Left hindlimb (tissue), 1 donor: ENCODE data around the gene HDDC2.
"Not testable (repeated sequence)": the region's sequence is repeated elsewhere in the genome, so short reads cannot be mapped to it uniquely, and the experiment has no call there.

Source experiments
- DNase-seq: peaks from one replicate; pipeline ENCODE4 v3.0.0-alpha.2; 2018

The HDDC2 gene

DNA sequence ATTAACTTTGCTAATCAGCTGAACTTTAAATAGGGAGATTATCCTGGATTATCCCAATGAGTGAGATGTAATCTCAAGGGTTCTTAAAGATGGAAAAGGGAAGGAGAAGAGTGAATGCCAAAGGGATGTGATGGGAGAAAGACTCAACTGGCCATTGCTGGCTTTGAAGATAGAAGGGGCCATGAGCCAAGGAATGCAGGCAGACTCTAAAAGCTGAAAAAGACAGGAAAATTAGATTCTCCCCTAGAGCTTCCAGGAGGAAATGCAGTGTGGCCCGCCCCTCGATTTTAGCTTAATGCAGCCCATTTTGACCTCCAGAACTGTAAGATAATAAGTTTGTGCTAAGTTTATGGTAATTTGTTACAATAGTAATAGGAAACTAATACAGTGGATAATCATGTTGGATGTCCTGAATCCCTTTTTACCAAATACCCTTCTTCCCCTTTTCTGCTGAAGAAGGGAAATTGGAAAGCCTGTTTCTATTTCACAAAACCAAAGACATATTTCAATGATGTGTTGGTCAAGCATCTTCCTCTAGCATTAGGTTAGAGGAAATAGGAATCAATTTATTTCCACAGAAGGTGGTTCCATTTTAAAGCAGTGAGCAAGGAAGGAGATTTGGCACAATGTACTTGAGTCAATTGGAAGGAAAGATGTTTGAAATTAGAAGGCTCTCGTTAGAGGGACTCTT lies 3.3 kb upstream of the HDDC2 start:
- no peak for DNase-seq

DNA sequence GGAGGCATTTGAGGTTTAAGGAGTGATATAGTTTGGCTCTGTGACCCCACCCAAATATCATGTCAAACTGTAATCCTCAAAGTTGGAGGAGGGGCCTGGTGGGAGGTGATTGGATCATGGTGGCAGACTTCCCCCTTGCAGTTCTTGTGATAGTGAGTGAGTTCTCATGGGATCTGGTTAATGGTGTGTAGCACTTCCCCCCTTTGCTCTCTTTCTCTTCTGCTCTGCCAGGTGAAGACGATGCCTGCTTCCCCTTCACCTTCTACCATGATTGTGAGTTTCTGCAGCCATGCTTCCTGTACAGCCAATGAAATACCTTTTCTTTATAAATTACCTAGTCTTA lies 1.7 kb upstream of the HDDC2 start:
- DNase-seq, result no peak

DNA sequence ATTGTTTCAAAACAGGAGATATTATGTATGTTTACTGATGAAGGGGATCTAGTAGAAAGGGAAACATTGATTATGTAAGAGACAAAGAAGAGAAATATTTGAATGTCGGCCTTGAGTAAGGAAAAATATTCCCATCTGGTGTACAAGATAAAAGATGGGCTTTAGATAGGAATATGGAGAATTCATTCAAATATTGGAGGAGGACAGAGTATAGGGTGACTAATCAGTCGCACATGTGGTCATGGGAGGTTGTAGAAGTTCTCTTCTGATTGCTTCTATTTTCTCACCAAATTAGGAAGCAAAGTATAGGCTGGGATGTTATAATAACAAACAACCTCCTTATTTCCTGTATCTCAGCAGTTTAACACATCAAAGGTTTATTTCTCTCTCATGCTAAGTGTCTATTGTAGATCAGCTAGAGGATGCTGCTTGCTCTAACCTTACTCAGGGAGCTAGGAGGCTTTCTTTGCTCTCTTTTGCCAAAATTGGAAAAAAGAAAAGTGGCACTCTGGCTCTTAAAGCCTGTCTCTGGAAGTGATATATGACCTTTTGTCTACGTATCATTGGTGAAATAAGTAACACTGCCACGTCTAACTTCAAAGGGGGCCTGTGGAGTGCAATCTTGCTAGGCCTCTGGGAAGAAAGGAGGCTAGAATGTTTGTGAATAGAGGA lies 1.2 kb upstream of the HDDC2 start:
- DNase-seq, result no peak

DNA sequence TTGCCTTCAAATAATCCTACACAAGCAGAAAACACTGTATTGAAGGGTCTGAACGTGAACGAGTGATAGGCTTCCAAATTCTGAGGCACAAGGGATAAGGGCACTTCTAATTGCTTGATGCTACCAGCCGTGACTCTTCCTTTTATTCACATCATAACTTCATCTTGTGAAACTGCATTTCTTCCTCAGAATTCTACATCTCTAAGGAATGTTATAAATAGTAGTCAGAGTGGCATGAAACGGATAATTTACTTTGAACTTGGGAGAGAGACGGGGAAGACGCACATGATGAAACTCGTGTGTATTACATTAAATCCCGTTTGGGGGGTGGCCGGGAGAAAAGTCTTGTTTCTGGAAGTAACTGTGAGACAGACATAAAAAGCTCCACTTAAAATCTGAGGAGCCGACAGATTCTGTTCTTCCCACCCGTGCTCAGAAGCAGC lies 754 bp downstream of the HDDC2 start:
- no peak for DNase-seq

DNA sequence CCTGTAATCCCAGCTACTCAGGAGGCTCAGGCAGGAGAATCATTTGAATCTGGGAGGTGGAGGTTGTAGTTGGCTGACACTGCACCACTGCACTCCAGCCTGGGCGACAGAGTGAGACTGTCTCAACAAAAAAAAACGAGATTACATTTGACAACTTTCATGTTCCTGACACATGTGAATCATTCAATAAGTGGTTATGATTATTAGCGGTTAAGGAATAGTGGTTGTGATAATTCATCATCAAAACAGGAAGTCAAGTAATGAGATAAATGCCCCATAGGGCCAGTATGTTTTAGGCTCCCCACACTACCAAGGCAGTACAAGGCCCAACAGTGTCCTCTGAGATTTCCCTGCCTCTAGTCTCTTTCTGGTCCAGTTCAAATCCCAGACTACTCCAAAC lies 2.5 kb downstream of the HDDC2 start:
- no peak for DNase-seq

DNA sequence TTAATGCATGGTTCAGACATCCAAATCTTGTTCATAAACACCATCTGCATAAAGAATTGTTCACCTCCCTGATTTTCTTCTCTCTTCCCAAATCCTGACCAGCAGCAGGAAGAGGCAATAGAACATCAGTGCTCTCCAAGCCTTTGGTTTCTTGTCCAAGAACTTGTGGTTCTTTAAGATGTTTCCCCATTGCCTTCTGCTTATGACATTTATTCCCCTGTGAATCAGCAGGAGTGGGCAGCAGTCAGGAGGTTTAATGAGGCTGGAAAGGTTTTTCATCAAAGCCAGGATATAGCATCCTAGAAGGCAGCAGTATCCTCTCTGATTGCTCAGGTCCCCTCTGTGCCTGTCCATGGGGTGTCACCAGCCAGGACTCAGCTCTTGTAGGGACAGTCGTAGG lies 5.3 kb downstream of the HDDC2 start:
- DNase-seq, result no peak

DNA sequence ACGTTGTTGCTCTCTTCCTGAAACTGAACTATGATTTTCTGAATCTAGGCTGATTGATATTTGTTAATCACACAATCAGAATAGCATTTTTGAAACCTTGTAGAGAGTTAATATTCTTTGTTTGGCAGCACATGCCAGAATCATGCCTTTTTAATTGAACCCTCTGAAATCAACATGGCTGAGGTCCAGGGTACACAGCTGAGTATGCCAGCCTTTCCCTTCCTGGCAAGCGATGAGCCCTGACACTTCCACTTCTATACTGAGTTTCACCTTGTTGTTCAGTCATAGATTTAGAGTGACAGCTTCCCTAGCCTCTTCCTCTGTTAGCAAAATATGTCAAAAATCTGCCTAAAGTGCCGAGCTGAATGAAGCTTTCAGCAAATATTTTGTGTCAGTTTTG lies 6.8 kb downstream of the HDDC2 start:
- DNase-seq, result no peak

DNA sequence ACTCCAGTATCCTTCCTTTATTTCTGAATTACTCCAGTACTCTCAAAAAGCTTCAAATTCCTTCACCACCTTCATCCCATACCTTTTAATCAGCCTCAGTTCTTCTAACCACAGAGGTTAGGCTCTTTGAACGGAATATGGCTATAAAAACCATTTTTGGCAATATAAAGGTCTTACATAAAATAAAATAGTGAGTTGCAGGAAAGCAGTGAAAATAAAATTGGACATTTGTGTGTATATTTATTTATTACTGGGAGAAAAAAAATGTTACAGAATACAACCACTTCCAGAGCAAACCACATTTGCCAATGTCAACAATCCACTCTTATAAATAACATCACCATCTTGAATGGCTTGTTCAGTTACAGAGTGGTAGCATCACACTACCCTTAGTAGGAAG lies 7.7 kb downstream of the HDDC2 start:
- no peak for DNase-seq

DNA sequence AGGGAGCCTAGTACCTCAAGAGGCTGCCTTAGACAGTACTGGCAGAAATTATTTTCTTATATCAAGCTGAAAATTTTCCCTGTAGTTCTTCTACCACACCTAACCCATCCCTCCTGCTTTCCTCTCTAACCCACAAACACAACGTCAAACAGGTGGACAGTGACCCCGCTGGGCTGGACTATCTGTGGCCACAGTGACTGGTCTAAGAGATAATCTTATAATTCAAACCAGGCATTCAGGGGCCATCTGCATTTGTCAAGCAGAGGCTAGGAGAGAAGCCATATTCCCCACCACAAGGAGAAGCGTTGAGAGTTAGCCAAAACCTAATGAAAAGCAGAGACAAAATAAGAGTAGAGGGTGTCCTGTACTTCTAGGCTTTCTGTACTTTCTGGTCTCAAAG lies 8.2 kb downstream of the HDDC2 start:
- no peak for DNase-seq

DNA sequence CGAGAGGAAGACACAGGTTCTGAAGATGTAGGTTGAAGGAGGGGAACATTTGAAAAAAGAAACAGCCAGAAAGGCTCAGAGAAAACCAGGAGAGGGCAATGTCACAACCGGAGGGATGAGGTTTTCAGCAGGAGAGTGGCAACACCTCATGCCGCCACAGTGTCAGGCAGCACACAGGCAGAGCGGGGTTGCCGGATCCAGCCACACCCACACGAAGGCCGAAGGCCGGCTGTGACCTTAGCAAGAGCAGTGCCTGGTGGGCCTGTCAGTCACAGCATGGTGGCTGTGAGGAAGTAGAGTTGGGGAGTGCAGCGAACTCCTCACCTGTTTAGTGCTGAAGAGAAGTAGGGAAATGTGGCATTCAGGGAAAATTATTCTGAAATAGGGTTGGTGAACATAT lies 14.0 kb downstream of the HDDC2 start:
- no peak for DNase-seq

DNA sequence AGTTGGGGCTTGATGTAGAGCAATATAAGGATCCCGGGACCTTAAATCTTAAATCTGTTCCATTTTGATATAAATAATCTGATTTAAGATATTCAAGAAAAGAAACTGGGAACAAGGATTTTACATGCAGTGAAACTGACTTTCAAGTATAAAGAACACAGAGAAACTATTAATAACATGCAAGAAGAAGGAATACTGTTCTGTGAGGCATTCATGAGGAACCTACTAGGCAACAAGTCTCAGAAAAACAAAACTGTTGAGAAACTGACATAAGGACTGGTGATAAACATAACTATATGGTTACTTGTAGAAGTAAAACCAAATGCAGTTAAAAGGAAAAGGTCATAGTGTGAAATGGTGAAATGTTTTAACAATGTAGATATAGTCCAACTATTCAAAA lies 15.8 kb downstream of the HDDC2 start:
- no peak for DNase-seq

DNA sequence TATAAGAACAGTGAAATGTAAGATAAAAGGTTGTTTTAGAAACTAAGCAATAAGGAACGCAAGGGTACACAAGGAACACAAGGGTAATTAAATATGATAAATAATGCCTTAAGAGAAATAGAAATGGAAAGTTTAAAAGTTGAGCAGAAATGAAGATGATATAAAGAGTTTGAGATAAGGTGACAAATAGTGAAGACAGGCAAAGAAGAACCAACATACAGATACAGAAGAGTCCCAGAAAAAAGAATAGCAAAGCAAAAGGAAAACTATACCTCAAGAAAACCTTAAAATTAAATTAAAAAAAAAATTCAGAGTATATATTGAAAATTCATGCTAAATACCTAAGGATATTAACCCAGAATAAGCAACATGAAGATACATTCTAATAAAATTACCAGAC lies 16.4 kb downstream of the HDDC2 start:
- DNase-seq, result no peak

DNA sequence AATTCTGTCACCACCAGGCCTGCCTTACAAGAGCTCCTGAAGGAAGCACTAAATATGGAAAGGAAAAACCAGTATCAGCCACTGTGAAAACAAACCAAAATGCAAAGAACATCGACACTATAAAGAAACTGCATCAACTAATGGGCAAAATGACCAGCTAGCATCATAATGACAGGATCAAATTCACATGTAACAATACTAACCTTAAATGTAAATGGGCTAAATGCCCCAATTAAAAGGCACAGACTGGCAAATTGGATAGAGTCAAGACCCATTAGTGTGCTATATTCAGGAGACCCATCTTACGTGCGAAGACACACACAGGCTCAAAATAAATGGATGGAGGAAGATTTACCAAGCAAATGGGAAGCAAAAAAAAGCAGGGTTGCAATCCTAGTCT lies 19.3 kb downstream of the HDDC2 start:
- not testable (repeated sequence) for DNase-seq

DNA sequence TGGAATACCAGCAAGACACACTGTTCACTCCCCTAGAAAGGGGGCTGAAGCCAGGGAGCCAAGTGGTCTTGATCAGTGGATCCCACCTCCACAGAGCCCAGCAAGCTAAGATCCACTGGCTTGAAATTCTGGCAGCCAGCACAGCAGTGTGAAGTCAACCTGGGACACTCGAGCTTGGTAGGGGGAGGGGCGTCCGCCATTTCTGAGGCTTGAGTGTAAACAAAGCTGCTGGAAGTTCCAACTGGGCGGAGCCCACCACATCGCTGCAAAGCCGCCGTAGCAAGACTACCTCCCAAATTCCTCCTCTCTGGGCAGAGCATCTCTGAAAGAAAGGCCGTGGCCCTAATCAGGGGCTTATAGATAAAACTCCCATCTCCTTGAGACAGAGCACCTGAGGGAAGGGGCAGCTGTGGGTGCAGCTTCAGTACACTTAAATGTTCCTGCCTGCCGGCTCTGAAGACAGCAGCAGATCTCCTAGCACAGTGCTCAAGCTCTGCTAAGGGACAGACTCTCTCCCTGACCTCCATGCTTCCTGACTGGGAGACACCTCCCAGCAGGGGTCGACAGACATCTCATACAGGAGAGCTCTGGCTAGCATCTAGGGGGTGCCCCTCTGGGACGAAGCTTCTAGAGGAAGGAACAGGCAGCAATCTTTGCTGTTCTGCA lies 21.3 kb downstream of the HDDC2 start:
- DNase-seq, result not testable (repeated sequence)

DNA sequence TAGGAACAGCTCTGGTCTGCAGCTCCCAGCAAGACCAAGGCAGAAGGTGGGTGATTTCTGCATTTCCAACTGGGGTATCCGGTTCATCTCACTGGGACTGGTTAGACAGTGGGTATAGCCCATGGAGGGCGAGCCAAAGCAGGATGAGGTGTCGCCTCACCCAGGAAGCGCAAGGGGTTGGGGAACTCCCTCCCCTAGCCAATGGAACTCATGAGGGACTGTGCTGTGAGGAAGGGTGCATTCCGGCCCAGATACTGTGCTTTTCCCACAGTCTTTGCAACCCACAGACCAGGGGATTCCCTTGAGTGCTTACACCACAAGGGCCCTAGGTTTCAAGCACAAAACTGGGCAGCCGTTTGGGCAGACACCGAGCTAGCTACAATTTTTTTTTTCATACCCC lies 21.8 kb downstream of the HDDC2 start:
- no peak for DNase-seq

DNA sequence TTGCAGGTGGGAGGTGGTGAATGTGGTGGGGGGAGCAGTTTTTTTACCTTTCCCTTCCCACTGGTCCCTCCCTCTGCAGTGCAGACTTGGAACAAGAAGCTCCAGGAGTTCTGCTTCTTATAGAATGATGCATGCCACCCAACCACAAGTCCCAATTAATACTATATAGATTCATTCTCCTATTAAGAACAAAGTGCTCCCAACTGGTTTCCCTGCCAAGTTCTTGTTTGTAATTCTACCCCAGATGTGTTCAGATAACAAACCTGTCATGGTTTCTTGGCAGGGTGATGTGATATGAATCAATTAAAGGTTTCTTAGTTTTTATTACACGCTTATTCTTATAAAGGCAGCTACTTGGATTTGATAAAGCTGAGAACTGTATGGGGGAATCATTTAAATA lies 23.9 kb downstream of the HDDC2 start:
- DNase-seq, result no peak

DNA sequence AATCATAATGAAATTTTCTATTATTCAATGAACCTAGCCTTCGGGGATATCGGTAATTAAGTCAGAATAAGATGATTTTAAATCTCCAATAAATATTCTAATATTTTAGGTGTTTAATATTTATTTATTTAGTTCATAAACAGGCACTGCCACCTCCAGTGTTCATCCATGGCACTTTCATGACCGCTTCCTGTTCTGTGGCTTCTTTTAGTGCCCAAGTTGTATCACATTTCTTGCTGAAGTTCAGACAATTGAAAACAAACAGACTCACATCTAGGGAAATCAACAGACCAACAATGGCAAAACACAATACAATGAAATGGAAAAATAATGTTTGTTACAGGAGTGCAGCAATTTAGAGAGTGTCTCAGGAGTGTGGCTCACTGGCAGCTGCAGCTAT lies 26.0 kb downstream of the HDDC2 start:
- no peak for DNase-seq

DNA sequence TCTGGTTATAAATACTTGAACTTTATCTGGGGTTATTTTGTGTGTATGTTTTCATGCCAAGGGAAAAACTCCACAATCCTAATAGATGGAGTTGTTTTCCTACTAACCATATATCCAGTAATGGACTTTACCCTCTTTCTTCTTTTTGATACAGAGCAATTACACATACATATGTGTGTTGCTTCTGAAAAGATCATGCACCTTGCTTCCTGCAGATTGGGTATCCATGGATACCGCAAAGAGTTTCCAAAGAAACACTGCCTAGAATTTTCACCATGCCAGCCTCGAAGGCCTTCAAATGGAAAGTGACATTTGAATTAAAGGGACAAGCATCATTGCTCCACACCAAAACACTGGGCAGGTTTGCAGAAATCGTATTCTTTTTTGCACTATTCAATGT lies 26.8 kb downstream of the HDDC2 start:
- DNase-seq, result no peak

DNA sequence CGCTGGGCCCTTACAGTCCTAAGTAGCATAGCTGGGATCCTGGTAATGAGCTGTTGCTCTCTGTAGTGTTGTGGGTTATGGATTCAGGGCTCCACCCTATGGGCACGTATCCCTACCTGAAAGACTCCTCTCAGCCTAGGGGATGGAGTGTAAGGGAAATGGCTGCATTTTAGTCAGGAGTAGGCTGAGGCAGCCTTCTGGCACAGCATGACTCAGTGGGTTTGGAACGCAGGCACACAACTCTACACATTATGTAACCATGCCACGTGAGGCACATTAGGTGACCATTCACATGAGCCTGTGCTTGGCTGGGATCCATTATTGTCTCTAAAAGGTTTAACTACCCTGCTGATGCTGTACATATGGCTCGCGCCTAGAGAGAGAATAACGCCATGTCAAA lies 27.8 kb downstream of the HDDC2 start:
- DNase-seq, result no peak

DNA sequence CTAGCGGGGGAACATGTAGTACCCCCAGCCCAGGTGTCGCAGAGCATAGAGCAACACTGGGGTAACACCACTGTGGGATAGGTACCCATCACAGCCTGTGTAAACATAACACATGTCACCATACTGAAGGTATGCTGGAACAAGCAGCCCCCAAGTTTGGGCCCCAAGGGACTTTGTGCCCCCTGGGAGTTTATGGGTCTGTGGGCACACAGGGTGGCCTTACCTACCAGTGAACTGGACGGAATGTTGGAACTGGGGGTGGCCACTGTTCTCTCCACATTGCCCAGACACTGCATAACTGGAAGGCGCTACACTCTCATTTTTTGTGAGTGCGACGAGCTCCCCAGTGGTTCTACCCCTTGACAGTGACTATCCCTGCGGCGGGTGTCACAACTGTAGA lies 28.5 kb downstream of the HDDC2 start:
- DNase-seq, result no peak

DNA sequence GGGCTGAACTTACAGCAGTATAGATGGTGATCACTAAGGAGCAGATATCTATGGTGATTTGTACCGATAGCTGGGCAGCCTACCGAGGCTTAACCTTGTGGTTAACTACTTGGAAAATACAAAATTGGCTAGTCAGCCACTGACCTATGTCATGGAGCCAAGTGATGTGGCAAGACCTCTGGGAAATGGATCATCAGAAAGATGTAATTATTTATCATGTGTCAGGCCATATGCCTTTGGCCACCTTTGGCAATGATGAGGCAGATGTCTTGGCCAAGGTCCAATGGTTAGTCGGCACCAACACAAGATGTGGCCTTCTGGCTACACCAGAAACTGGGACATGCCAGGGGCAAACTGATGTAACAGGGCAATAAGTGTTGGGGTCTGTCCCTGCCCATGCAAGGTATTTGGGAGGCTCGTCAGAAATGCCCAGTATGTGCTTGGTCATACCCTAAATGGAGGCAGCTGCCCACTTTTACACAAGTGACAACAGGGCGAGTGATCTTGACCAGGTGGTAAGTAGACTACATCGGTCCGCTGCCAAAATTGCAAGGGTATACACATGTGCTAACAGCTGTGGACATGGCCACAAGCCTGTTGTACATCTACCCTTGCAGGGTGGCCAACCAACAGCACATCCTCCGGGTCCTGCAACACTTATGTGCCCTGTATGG lies 30.1 kb downstream of the HDDC2 start:
- DNase-seq, result no peak

DNA sequence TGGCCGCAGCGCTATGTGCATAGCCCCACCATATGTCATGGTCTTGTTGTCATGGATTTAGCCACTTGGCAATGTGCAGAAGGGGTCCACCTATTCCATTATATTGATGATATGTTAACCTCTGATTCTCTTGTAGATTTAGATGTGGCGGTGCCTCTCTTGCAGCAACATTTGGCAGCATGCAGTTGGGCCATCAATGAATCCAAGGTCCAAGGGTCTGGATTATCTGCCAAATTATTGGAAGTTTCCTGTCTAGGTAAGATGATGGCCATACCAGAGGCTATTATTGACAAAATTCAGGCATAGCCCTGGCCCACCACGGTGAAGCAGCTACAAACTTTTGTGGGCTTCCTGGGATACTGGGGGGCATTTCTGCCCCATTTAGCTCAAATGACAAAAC lies 31.4 kb downstream of the HDDC2 start:
- no peak for DNase-seq

DNA sequence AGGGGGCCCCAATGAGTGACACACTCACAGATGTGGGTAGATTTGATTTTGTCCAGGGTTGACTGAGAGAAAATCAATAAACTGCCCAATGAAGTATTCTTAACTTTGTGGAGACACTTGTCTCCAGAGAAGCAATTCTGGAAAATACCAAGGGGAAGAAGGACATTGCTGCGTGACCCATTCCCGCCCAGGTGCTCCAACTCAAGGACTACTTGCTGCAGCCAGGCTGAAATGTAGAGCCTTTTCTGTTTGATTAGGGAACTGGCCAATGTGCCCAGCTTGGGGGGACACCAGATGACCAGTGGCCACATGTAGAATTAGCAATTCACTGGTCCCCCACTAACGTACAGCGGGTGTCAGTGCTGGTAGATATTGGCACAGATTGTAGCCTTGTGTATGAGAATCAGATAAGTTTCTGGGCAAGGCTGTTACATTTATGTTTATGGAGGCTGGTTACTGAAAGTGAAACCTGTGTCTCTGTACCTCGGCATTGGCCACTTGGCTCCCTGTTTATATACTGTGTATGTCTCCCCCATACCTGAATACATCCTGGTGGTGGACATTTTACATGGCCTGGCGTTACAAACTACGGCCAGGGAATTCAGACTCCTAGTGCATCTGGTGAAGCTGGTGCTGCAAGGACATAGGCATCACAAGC lies 32.3 kb downstream of the HDDC2 start:
- DNase-seq, result no peak
